ENCODE data around the gene KCNMA1. TPM values are rescaled to one million over a fixed set of nuclear protein-coding genes. Genes with fewer than 3 reads are reported as not detected.

The KCNMA1 gene
- total RNA-seq, 1 donor from 2014 or later, result 41.3 TPM

- Histone ChIP-seq H3K27ac (no peak overlapping the region), H3K4me1 (peaks cover 9% of the 10 kb centered on the region), H3K27me3 (ENCODE audit: low read depth) (no peaks in the 10 kb centered on the region), H3K9me3 (no peaks in the 10 kb centered on the region), H3K4me3 (no peak overlapping the region), H3K36me3 (no peaks in the 10 kb centered on the region)
- intact Hi-C loops (cut with DNase I), result no loop called here
- no peak for DNase-seq
- ATAC-seq, result no peak
- TF ChIP-seq CTCF (IDR thresholded peaks at IDR 0.05), result no peak
These were observed 594.7 kb downstream of the KCNMA1 start for GRCh38 chr10:77042706-77043419.

- Histone ChIP-seq H3K27me3 (ENCODE audit: low read depth) (no peaks in the 10 kb centered on the region), H3K4me3 (no peak overlapping the region), H3K9me3 (no peaks in the 10 kb centered on the region), H3K36me3 (no peaks in the 10 kb centered on the region), H3K27ac (no peak overlapping the region), H3K4me1 (peaks cover 9% of the 10 kb centered on the region)
- peak; percentile 45 for DNase-seq
- TF ChIP-seq CTCF (IDR thresholded peaks at IDR 0.05), result no peak
- intact Hi-C loops (cut with DNase I), result no loop called here
- ATAC-seq, result peak in 1 of 2 donors; percentile 39
These were observed 595.9 kb downstream of the KCNMA1 start for GRCh38 chr10:77041636-77042258.

- intact Hi-C loops (cut with DNase I), result no loop called here
- Histone ChIP-seq H3K36me3 (no peaks in the 10 kb centered on the region), H3K27me3 (ENCODE audit: low read depth) (no peaks in the 10 kb centered on the region), H3K27ac (no peak overlapping the region), H3K4me3 (no peak overlapping the region), H3K4me1 (peaks cover 9% of the 10 kb centered on the region), H3K9me3 (no peaks in the 10 kb centered on the region)
- DNase-seq (no peak), ATAC-seq (no peak)
- no peak for TF ChIP-seq CTCF (IDR thresholded peaks at IDR 0.05)
These were observed 599.2 kb downstream of the KCNMA1 start for GRCh38 chr10:77038407-77038806.

DNA sequence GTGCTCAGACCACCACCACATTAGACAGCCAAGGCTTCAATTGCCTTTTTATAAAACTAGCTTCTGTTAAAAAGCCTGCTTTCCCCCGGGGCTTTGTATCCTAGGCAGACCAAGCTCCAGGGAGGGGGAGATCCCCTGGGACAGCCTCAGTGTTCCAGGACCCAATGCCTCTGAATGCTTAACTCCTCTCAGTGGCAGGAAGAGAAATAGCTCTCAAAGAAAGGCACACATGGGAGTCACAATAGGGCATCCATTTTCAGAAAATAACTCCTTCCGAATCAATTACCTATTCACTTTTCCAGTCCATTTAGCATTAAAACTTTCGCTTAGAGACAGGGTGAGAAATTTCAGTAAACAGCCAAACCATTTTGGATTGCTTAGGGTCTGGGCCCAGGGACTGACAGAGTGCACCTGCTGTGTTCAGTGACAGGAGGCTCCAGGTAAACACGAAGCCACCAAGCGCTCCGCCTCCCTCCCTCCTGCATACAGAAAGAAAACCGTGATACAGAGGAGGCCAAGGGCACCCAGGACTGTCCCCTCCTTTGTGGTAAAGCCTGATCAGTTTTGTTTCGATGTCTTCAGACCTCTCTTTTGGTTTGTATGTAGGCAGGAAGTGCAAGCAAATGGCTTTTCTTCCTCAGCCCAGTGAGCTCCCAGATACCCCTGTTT is 599.7 kb downstream of the KCNMA1 start:
- TF ChIP-seq CTCF (IDR thresholded peaks at IDR 0.05), result no peak
- Histone ChIP-seq H3K36me3 (no peaks in the 10 kb centered on the region), H3K4me1 (peaks cover 9% of the 10 kb centered on the region), H3K9me3 (no peaks in the 10 kb centered on the region), H3K27ac (no peak overlapping the region), H3K4me3 (no peak overlapping the region), H3K27me3 (ENCODE audit: low read depth) (no peaks in the 10 kb centered on the region)
- DNase-seq (no peak), ATAC-seq (no peak)
- intact Hi-C loops (cut with DNase I), result no loop called here

DNA sequence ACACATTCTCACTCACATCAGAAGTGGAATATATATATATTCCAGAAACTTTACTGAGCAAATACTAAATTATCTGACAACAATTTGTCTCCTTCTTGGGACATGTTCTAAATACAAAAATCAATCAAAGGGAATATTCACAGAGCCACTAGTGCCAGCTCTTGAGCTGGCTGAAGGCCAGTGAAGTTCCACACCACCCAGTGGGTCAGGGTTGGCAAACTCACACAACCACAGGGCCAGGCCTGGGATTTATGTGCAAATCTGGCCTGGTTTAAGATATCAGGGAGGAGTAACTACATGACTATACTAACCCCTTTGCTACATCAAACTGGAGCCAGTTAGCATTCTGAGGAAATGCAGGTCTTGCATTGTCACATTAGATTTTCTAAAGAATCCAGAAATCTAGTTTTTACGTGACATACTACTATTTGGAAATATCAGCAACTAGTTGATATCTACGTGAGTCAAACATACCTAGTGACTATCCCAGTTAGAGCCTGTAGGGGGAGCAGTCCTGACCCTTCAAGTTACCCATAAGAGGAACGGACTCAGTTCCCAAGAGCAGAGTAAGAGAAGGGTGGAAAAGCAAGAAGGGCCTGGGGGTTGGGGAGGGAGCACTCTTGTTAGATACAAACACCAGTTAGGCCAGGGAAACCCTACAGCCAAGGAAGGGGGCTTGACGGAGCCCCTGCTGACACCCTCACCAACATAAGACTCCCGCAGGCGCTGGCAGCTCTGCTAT is 600.4 kb downstream of the KCNMA1 start:
- intact Hi-C loops (cut with DNase I), result no loop called here
- TF ChIP-seq CTCF (IDR thresholded peaks at IDR 0.05), result peak; percentile 42
- Histone ChIP-seq H3K4me1 (peaks cover 8% of the 10 kb centered on the region), H3K9me3 (no peaks in the 10 kb centered on the region), H3K27me3 (ENCODE audit: low read depth) (no peaks in the 10 kb centered on the region), H3K4me3 (no peak overlapping the region), H3K36me3 (no peaks in the 10 kb centered on the region), H3K27ac (no peak overlapping the region)
- DNase-seq (no peak), ATAC-seq (peak; percentile 46 to 50)
